Esophagus squamous epithelium (tissue), 4 donors: ENCODE data around the gene RGS14.

ENCODE experiments used
- POLR2A ChIP-seq, 4 donors: fragments of 450-650 bp; IDR thresholded peaks; one replicate each; pipeline ENCODE4 v1.6.1; 2017; ENCODE audit warnings: antibody characterized with exemption in 4 of 4, mild to moderate bottlenecking in 4 of 4, moderate library complexity in 3 of 4
- TF ChIP-seq, protein P1 (sequence below), 6 experiments: fragments of 450-650 bp in 4 of 6; fragments of 200-600 bp in 2 of 6; sonication (generic) in 2 of 6; IDR thresholded peaks; one replicate each; pipeline ENCODE4 v1.5.1; 2016 to 2019; ENCODE audit warnings: antibody characterized with exemption in 6 of 6, mild to moderate bottlenecking in 4 of 6, moderate library complexity in 4 of 6

DNA sequence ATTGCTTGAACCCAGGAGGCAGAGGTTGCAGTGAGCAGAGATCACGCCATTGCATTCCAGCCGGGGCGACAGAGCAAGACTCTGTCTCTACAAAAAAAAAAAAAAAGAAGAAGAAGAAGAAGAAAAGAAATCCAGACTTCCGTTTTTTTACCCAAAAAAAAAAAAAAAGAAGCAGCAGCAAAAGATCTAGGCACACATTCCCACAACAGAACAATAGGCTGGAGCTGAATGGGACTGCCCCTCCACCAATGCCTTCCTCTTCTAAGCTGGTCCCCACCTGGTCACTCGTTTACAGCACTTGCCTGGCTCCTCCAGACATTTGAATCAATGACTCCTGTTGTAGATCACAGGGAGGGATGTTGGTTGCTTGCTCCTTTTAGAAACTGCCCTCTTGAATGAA lies 4.6 kb upstream of the RGS14 start:
- TF ChIP-seq, protein P1, sequence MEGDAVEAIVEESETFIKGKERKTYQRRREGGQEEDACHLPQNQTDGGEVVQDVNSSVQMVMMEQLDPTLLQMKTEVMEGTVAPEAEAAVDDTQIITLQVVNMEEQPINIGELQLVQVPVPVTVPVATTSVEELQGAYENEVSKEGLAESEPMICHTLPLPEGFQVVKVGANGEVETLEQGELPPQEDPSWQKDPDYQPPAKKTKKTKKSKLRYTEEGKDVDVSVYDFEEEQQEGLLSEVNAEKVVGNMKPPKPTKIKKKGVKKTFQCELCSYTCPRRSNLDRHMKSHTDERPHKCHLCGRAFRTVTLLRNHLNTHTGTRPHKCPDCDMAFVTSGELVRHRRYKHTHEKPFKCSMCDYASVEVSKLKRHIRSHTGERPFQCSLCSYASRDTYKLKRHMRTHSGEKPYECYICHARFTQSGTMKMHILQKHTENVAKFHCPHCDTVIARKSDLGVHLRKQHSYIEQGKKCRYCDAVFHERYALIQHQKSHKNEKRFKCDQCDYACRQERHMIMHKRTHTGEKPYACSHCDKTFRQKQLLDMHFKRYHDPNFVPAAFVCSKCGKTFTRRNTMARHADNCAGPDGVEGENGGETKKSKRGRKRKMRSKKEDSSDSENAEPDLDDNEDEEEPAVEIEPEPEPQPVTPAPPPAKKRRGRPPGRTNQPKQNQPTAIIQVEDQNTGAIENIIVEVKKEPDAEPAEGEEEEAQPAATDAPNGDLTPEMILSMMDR (IDR thresholded peaks at IDR 0.05), result no peak
- TF ChIP-seq POLR2A (IDR thresholded peaks at IDR 0.05), result no peak
